ENCODE measurements around the gene VSIG10L2.
"Not testable (repeated sequence)": the region's sequence is repeated elsewhere in the genome, so short reads cannot be mapped to it uniquely, and the experiment has no call there.

The VSIG10L2 gene

DNA sequence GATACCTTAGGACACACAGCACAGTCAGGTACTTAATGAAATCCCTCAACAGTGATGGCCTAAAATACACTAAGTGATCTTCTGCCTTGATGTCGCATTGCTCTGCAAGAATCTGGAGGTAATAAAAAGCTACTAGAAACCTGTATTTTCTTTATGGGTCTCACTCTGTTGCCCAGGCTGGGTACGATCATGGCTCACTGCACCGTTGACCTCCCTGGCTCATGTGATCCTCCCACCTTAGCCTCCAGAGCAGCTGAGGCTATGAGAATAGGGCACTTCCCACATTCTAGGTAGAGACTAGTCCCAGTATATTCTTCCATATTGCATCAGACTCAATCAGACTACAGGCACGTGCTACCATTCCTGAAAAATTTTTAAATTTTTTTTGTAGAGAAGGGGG, 21.7 kb downstream of the VSIG10L2 start:
- DNase-seq (ENCODE audit: low read depth): no peak

DNA sequence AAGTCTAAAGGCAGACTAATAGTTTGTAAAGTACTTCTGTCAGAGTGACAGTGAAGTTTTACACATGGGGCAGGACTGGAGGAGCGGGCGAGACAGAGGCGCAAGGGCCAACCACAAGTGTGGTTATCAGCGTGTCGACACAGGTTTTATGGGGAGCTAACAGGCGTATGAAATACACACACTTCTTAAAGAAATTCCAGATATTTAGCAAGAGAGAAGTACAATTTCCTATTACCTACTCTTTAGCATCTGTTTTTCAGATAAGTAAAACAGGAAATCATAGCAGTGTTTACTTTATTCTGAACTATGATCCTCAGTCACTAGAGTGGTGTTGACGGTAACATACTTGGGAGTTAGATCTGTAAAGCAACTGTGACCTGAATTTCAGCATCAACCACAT, 22.5 kb downstream of the VSIG10L2 start:
- DNase-seq (ENCODE audit: low read depth): peak; percentile 5

DNA sequence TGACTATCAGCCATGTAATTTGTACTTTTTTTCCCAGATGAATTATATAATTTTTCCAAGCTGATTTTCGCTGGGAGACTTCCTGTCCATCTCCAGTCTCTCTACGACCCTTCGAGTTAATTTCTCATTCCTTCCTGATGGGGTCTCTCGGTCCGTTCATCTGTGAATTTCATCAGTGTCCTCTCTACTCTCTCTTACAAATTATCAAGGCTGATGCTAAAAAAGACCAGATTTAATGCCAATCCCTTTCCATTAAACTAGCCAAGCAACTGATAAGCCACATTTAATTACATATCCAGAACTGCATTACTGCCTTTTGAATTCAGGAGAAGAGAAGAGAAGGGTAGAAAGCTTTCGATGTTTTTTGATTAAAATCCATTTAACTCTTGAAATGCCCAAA, 25.8 kb downstream of the VSIG10L2 start:
- DNase-seq (ENCODE audit: low read depth): no peak

DNA sequence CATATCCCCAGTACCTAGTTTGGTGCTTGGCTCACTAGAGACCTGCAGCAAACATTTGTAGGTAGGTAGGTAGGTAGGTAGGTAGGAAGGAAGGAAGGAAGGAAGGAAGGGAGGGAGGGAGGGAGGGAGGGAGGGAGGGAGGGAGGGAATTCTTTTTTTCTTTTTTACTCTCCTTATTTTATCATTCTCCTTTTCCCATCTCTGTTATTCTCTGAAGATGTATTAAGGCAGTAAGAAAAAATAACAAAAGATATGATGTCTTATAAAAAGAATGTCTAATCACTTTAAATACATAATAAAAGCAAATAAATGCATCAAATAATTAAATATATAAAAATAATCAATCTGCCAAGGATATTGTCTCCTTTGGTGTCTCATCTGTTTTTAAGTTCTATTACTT, 28.4 kb downstream of the VSIG10L2 start:
- no peak for DNase-seq (ENCODE audit: low read depth)

DNA sequence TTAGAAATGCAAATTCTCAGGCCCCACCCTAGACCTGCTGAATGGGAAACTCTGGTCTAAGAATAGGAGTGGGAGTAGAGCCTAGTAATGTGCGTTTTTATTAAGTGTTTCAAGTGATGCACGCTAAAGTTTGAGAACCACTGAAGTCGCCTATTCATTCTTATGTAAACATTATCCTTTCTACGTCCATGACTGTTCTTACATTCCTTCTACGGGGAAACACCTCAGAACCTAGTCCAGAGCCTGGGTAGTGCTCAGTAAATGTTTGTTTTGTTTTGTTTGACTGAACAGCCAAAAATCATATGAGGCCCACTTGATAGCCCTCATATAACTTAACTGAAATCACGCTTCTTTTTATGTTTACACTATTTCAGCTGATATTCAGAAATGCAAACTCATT, 29.8 kb downstream of the VSIG10L2 start:
- no peak for DNase-seq (ENCODE audit: low read depth)

DNA sequence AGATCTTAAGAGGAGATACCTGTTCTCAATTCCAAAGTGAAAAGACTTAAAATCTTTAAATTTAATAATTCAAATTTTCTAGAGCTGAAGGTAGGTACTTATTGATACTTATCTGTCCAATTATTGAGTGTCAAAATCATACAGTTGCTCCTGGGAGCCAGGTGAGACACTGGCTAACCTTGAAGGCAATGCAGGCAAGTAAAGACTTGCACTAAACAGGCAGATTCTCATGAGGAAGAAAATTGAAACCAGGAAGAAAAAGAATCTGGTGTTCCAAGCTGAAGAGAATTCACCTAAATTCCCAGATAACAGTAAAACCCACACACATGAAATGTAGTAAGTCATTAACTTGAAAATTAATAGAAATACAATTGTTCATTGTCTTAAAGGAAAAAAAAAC, 30.3 kb downstream of the VSIG10L2 start:
- no peak for DNase-seq (ENCODE audit: low read depth)

DNA sequence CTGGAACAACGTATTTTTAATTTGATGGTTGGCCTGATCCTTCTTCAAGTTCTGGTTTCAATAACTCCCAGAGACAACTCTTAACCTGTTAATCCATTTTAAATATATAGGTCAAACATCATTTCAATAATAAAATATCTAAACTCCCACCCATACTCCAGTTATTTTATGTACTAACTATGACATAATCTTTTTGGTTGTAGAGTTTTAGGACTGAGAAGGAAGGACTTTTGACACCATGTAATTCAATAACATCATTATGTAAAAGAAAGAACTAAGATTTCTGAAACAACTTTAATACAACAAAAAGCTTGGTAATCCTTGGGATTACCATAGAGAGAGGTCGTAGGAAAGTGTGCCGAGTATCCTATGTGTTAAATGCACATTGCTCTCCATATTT, 31.5 kb downstream of the VSIG10L2 start:
- no peak for DNase-seq (ENCODE audit: low read depth)

DNA sequence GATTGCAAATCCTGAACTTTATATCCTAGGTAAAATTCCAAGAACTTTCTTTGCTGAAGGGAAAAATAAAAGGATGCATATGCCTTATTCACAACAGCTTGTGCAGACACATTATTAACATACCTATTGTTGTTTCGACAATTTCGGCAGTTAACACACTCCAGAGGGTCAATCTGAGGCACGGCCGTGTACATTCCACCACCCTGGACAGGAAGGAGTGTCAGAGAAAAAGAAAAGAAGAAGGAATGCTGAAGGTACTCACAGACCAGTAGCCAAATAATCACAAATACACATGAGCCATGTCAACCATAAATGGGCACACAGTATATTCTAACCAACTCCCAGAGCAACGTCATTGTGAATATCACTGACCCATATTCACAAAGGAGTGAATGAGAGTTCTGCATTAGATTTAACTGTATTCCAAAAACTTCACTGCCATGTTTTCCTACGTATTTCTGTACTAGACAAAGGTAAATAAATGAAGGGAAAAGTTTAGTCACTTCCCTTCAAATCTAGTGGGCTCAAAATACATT, 32.4 kb downstream of the VSIG10L2 start:
- no peak for DNase-seq (ENCODE audit: low read depth)

DNA sequence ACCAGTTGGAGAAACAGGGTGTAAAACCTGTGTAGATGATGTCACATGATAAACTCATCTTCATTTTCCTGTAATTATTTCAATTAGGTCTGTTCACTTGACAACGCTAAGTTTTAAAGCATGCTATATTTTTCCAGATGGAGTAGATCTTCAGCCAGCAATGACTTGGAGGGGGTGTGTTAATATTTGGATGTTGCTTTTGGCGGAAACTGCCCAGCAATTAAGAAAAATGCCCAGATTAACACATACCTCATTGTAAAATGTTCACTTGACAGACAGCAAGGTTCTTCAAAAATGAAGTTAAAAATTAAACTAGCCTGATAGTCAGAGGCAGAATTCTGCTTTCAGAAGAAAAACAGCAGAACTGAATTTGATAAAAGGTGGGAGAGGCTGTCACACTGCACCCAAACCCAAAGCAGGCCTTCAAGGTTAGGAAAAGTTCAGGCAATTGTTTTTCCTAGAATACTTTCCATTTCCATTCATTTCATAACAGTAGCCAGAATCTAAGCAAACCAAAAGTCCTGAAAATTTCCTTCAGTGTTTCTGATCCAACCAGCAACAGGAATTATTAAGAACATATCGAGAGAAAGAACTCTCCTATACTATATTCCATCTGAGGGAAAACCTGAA, 33.0 kb downstream of the VSIG10L2 start:
- no peak for DNase-seq (ENCODE audit: low read depth)

DNA sequence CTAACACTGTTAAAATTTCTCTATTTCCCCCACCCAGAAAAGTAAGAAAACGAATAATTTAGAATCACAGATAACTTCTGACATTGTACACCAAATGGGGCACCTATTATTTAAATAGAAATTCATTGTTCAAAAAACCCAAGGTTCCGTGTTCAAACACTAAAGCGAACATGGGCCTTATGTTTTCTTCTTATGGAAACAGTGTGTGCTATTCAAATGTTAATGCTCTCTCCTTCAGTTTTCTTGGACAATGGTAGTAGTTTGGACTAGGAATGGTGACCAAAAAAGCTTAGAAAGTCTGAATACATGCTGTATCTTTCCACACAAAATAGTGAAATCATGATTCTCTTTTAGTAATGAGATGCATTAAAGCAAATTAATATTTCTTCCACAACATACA, 33.7 kb downstream of the VSIG10L2 start:
- no peak for DNase-seq (ENCODE audit: low read depth)

DNA sequence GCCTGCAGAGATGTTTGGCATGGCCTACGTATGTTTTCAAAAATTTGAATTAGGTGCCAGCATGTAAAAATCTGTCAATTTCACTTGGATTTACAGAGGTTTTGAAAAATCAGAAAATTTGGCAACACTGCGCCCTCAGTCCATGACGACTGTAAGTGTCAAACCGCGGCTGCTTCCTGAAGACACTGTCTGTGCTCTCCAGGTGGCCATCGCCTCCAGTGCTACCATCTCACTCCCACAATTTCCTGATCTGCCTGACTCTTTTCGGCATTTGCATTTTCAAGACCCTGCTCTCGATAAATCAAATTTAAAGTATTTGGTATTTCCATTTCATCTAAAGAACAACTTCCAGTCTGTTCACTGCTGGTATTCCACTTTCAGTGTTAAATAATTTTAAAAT, 34.6 kb downstream of the VSIG10L2 start:
- no peak for DNase-seq (ENCODE audit: low read depth)

DNA sequence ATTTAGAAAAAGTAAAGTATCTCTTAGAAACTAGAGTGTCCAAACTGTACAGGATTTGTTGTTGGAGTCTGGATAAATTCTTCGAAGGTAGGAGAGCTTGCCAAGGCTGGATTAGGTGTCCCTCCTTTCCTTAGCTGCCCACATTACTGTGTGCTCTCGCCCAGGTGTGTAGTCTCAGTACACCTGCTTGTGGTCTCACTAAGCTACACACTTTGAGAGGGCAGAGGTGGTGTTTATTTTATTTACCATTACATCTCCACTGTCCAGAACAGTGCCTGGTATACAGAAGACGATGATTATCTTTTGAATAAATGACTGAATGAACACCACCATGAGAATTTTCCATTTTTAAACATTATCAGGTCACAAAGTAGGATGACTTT, 36.5 kb downstream of the VSIG10L2 start:
- DNase-seq (ENCODE audit: low read depth): no peak

DNA sequence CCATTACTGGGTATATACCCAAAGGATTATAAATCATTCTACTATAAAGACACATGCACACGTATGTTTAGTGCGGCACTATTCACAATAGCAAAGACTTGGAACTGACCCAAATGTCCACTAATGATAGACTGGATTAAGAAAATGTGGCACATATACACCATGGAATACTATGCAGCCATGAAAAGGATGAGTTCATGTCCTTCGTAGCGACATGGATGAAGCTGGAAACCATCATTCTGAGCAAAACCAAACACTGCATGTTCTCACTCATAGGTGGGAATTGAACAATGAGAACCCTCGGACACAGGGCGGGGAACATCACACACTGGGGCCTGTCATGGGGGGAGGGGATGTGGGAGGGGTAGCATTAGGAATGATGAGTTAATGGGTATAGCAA, 40.1 kb downstream of the VSIG10L2 start:
- DNase-seq (ENCODE audit: low read depth): not testable (repeated sequence)

DNA sequence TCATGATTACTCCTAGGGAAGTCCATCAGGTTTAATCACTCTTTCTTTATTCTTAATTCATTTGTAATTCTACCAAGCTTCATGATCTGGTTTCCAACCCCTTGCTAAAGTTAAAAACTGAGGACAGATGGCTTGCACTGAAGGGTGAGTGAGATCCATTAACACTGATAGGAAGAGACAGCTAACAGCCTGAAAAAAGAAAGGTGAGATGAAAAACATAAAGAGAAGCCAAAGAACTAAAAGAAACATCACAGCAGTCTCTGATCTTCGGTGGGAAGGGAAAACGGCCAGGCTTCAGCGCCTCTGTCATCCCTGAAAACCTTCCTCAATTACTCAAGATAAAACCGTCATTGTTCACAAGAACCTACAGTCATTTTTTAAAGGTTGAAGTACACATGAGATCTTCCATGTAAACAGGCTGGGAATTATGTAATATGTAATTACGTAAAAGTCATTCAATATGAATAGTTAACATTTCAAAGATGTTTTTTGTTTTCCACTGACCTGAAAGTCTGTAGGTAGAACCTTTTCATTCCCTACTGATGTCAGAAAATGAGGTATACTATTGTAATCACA, 41.3 kb downstream of the VSIG10L2 start:
- no peak for DNase-seq (ENCODE audit: low read depth)

DNA sequence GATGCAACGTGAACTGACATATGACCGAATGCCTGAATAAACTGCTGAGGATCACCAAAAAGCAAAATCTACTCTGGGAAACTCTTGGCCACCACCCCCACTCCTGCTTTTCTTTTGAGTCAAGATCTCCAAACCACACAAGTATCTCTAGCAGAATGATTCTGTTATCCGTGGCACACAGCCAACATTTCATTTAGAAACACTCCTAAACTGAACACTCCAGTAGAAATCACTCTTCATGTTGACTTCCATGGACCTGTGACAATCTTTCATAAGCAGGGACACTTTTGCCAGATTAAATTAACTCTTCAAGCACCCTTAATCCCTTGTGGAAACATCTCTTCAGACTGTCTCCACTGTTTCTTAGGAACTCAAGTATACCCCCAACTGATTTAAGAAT, 44.4 kb downstream of the VSIG10L2 start:
- peak; percentile 75 for DNase-seq (ENCODE audit: low read depth)

DNA sequence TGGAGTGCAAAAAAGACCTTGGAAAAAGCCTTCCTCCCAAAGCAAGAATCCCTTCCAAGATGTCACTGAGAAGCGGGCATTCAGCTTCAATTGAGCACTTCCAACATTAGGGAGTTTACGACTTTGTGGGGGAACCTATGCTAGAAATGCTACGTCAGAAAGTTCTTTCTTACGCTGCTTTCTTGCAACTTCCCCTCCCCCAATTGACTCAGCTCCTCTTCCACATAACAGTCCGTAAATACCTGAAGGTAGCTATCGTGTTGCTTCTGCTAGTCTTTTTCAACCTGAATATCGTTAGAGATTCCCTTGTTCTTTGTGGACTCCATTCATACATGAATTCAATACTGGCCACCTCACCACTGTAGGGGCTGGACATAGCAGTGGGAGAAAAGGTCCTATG, 47.0 kb downstream of the VSIG10L2 start:
- no peak for DNase-seq (ENCODE audit: low read depth)

DNA sequence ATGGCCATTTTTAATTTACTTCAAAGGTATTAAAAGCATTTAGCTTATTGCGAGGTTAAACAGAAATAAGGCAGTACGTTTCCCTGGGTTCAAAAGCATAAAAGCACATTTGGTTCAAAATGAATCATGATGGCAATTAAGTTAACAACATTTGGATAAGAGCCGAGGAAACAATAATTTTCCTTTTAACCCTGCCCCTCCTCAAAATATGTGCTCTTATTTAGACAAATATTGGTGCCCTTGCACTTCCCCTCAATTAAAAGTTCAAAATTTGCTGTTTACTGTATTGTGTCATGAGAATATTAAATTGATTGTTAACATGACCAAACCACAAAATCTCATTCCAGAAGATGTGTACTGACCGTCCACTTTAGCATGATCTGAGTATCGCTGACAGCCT, 48.7 kb downstream of the VSIG10L2 start:
- DNase-seq (ENCODE audit: low read depth): no peak

DNA sequence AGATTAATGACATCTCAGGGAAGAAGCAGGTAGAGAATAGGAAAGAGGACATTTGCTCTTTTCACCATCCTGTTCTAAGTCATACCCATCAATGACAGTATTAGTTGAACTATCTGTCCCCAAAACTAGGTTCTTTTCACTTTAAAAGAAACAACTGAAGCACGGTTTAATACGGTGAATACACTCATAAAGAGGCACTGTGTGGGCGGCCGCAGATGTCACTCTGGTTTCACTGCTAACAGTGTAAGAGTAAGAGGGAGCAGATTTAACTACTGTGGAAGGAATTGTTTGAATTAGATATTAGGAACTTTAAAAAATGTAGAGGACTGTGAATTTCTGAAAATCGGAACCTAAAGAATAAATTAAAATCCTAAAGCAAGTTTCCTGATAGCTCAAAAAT, 49.5 kb downstream of the VSIG10L2 start:
- DNase-seq (ENCODE audit: low read depth): peak; percentile 3

DNA sequence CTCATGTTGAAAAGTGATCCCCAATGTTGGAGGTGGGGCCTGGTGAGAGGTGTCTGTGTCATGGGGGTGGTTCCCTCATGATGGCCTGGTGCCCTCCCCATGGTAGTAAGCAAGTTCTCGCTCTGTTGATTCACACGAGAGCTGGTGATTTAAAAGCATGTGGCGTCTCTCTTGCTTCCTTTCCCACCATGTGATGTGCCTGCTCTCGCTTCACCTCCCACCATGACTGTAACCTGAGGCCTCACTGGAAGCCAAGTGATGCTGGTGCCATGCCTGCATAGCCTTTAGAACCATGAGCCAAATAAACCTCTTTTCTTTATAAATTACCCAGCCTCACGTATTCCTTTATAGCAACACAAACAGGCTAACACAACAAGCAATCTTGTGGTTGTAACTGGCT, 52.4 kb downstream of the VSIG10L2 start:
- no peak for DNase-seq (ENCODE audit: low read depth)

DNA sequence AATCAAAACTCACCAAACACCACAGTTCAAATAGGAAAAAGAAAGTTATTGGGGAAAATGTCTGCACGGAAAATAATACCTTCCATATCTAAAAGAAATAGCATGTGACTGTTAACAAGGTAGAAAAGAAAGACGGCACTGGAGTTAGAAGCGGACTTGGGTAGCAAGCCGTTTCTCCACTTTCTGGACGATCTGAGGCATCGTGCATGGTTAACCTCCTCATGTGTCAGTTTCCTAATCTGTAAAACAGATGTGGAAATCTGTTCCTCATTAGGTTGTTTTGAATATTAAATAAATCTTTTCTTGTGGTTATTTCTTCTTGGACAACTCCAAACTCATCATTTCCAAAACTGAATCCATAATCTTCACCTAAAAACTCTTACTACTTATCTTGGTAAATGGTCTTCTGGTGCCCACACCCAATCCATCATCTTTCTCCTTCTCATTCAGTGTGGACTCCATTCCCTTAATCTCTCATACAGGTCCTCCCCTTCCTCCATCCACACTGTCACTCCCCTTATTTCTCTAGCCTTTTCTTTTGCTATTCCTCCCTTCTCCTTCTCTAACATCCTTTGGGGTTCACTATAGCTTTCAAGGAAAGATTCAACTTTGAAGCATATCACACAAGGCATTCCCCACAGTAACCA, 53.5 kb downstream of the VSIG10L2 start:
- DNase-seq (ENCODE audit: low read depth): no peak

DNA sequence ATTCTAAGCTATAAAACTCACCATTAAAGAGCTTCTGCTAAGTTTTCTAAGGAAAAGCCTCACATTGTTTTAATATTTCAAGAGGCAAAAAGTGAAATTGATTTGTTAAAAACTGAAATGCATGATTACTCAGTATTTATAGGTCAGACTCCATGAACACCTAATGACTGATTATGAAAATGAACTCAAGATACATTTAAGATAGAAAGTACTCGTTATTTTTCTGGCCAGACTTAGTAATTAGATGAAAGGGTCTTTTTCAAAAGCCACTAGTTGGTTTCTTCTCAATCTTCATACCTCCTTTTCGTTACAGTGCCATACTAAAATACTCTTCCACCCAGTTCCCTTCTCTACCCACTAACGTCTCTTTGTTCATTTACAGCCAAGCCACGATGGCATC, 56.3 kb downstream of the VSIG10L2 start:
- no peak for DNase-seq (ENCODE audit: low read depth)

All from iris pigment epithelial cell (primary cell).